Lung (tissue), 12 donors: ENCODE data around the gene AQP12A. TPM values are rescaled to one million over a fixed set of nuclear protein-coding genes. Genes with fewer than 3 reads are reported as not detected.

ENCODE experiments used
- ATAC-seq: fragments of 200-7000 bp; cut with Tn5 transposase; one replicate; pipeline ENCODE4 v1.9.1; 2020; ENCODE audit warnings: moderate number of reproducible peaks; ENCODE audit not compliant: insufficient read depth, low FRiP score
- DNase-seq, 3 donors: peaks; one replicate each; pipeline ENCODE4 v3.0.0-alpha.2; 2013 to 2017
- H3K27ac ChIP-seq, 2 donors: one replicate each; pipeline ENCODE4 v1.5.1; 2013; ENCODE audit warnings: mild to moderate bottlenecking in 2 of 2, moderate library complexity in 2 of 2, control low read depth in 1 of 2, inconsistent platforms in 1 of 2, low read depth in 1 of 2, low read length in 1 of 2
- H3K27me3 ChIP-seq, 3 donors: one replicate each; pipeline ENCODE4 v1.5.1; 2013; ENCODE audit warnings: low read length in 2 of 3; ENCODE audit not compliant: control insufficient read depth in 3 of 3, insufficient read depth in 3 of 3
- H3K36me3 ChIP-seq, 4 donors: one replicate each; pipeline ENCODE4 v1.5.1; 2013; ENCODE audit warnings: low read length in 4 of 4, mild to moderate bottlenecking in 1 of 4, moderate library complexity in 1 of 4; ENCODE audit not compliant: control insufficient read depth in 4 of 4, insufficient read depth in 4 of 4
- H3K4me1 ChIP-seq, 5 donors: one replicate each; pipeline ENCODE4 v1.5.1; 2013; ENCODE audit warnings: low read length in 5 of 5, mild to moderate bottlenecking in 2 of 5, moderate library complexity in 1 of 5; ENCODE audit not compliant: control insufficient read depth in 5 of 5, insufficient read depth in 5 of 5
- H3K4me3 ChIP-seq: one replicate; pipeline ENCODE4 v1.5.1; 2013; ENCODE audit warnings: mild to moderate bottlenecking, control low read depth, moderate library complexity
- H3K9ac ChIP-seq, 2 donors: one replicate each; pipeline ENCODE4 v1.5.1; 2013; ENCODE audit warnings: low read length in 2 of 2, control low read depth in 1 of 2; ENCODE audit not compliant: insufficient read depth in 1 of 2
- H3K9me3 ChIP-seq, 4 donors: one replicate each; pipeline ENCODE4 v1.5.1; 2013; ENCODE audit warnings: low read length in 3 of 4, mild to moderate bottlenecking in 1 of 4, moderate library complexity in 1 of 4; ENCODE audit not compliant: control insufficient read depth in 4 of 4, insufficient read depth in 3 of 4
- CTCF ChIP-seq: IDR thresholded peaks from 2 replicates; pipeline ENCODE4 v1.5.1; 2012; ENCODE audit warnings: mild to moderate bottlenecking; ENCODE audit errors: control extremely low read depth, extremely low read depth
- WGBS, 2 donors: extraction: QIAGEN DNeasy Blood & Tissue Kit; methylation state at CpG; one replicate each; pipeline ENCODE4 v1.1.7; 2013; 5-methylcytosine and 5-hydroxymethylcytosine counted together
- polyA plus RNA-seq, 2 donors: library from polyadenylated mRNA; stranded (reverse); fragments of 200-250 nt; gene quantifications; one replicate each; pipeline ENCODE4 v1.2.1, GENCODE V29; 2013
- total RNA-seq, 2 donors: library from RNA; depleted of rRNA in 1 of 2; stranded (reverse); fragments of >200 nt in 1 of 2; gene quantifications; one replicate each; pipeline ENCODE4 v1.2.1, GENCODE V29; 2014 to 2021
- donor health status: control.
- donor health status: control.
- donor health status: Bipolar disorder and iron deficiency.
- donor health status: healthy.
- donor health status: DM: yes; HTN: yes; CAD: no.

The AQP12A gene
- total and polyA plus RNA-seq, 4 donors, result not detected

GRCh38 chr2:240643093-240643810 is 48.4 kb upstream of the AQP12A start:
- no peaks in the 10 kb centered on the region for H3K36me3 ChIP-seq
- peaks cover 0 to 8% (median 5%) of the 10 kb centered on the region in 3 donors for H3K27me3 ChIP-seq
- no peak for TF ChIP-seq CTCF
- no peak for DNase-seq
- H3K4me1 ChIP-seq, result no peaks in the 10 kb centered on the region
- no peak overlapping the region for H3K27ac ChIP-seq
- WGBS, 2 donors, result 72 to 76% methylated on average over 13 of the region's 13 CpGs
- no peak overlapping the region for H3K9ac ChIP-seq
- peaks cover 0 to 7% (median 0%) of the 10 kb centered on the region in 4 donors for H3K9me3 ChIP-seq
- no peak for ATAC-seq
- H3K4me3 ChIP-seq, result no peak overlapping the region

GRCh38 chr2:240643811-240644150 is 47.9 kb upstream of the AQP12A start:
- Histone ChIP-seq H3K9ac (no peak overlapping the region), H3K9me3 (peaks cover 0 to 7% (median 0%) of the 10 kb centered on the region in 4 donors), H3K4me1 (no peaks in the 10 kb centered on the region), H3K27me3 (peaks cover 0 to 8% (median 8%) of the 10 kb centered on the region in 3 donors), H3K4me3 (no peak overlapping the region), H3K36me3 (no peaks in the 10 kb centered on the region), H3K27ac (no peak overlapping the region)
- DNase-seq (no peak), ATAC-seq (no peak)
- TF ChIP-seq CTCF, result no peak
- WGBS, 2 donors, result 85 to 90% methylated on average over 15 of the region's 15 CpGs

GRCh38 chr2:240644171-240644651 is 47.5 kb upstream of the AQP12A start:
- no peak for DNase-seq
- no peak overlapping the region for H3K9ac ChIP-seq
- H3K4me1 ChIP-seq, result no peaks in the 10 kb centered on the region
- H3K36me3 ChIP-seq, result no peaks in the 10 kb centered on the region
- H3K27ac ChIP-seq, result no peak overlapping the region
- TF ChIP-seq CTCF, result no peak
- no peak overlapping the region for H3K4me3 ChIP-seq
- H3K9me3 ChIP-seq, result peaks cover 0 to 7% (median 0%) of the 10 kb centered on the region in 4 donors
- ATAC-seq, result no peak
- H3K27me3 ChIP-seq, result peaks cover 0 to 12% (median 8%) of the 10 kb centered on the region in 3 donors
- WGBS, 2 donors, result 68 to 89% methylated on average over 10 to 14 of the region's 14 CpGs
